HG03064 (cell line): ENCODE data around the gene ROPN1B.
"Not testable (repeated sequence)": the region's sequence is repeated elsewhere in the genome, so short reads cannot be mapped to it uniquely, and the experiment has no call there.

Source experiments
- ATAC-seq: cut with Tn5 transposase; IDR thresholded peaks from one replicate; pipeline ENCODE4 v1.9.1; 2021; ENCODE audit warnings: low read depth; ENCODE audit not compliant: unreplicated experiment

The ROPN1B gene

DNA sequence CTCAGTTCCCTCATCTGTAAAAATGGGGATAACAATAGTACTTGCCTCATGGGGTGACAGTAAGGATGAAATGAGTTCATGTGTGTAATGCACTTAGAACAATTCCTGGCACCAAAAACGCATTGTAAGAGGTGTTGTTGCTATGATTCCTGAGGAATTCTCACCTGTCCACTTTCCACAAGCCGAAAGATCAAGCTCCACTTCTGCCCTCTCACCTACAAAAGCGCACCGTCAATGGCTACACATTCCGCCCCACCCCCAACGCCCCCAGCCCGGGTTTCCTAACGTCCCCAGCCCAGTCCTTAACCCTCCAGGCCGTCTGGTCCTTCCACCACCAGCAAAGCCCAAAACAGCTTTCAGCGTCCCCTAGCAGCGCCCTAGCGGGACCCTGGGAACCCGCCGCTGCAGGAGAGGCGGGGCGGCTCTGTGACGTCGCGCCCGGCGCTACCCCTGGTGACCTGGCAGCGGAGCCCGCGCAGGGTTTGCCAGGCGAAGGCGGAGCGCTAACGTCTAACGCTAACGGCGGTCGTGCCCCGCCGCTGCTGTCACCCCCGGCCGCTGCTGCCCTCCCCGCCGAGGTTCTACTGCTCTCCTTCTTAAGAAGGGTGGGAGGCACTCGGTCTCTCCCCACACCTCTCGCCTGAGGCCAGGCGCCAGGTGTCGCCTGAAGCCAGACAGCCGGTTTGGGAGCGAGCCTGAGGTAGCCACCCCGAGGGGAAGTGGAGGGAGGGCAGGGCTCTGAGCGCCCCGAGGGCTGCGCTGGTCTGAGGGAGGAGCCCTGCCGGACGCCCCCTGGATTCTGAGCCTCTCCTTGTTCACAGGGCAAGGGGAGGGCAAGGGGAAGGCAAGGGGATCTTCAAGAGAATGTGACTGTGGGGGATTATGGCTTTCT lies at the start of gene ROPN1B:
TSS of gene ROPN1B (plus strand) at position 478 of the 892 bp plus-strand sequence. CDS start 2,877 bp downstream, outside the sequence.
- ATAC-seq, result not testable (repeated sequence)

GRCh38 chr3:125920191-125920590 lies 48.8 kb upstream of the ROPN1B start:
- not testable (repeated sequence) for ATAC-seq

DNA sequence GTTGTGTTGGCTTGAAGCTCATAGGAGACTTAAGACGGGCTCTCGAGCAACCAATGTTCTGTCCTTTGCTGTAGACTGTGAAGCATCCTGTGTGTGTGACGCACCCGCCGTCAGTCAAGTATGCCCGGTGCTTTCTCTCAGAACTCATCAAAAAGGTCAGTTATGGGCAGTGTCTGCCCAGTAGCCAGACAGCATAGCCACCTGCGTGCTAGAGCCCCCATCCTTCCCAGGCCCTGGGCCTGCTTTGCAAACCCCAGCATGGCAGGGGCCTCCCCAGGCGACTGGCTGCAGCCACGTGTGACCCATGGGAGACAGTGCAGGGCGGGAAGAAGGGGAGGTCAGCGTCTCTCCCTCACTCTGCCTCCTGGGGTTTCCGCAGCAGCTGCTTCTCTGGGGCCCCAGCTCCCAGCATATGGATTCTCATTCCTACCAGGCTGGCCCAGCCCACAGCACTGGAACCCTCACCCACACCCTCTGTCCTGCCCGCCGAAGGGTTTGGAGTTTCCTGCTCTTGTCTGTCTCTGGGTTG lies 48.2 kb upstream of the ROPN1B start:
- ATAC-seq, result not testable (repeated sequence)

- ATAC-seq, result not testable (repeated sequence)
Measured at GRCh38 chr3:125921712-125922111, 47.3 kb upstream of the ROPN1B start.

DNA sequence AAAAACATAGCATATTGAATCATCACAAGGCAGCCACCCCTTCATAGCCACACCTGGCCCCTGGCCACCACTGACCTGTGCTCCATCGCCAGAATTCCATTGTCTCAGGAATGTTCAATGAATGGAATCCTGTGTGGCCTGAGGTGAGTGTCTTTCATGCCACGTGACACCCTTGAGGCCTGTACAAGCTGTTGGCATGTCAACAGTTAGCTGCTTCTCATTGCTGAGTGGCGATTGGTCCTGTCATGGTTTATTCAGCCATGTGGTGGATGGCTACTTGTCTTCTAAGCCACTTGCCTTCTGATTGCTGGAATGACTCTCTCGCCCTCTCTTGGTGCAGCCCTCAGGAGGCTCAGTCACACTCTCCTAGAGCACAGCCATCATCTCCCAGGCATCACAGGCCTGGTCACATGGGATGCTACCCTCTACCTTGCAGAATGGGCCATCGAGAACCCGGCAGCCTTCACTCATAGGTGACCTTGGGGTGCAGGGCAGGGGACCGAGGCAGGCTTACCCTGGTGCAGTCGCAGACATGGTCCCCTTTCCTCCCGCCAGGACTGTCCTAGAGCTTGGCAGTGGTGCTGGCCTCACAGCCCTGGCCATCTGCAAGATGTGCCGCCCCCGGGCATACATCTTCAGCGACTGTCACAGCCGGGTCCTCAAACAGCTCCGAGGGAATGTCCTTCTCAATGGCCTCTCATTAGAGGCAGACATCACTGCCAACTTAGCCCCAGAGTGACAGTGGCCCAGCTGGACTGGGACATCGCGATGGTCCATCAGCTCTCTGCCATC lies 45.5 kb upstream of the ROPN1B start:
- ATAC-seq, result not testable (repeated sequence)

DNA sequence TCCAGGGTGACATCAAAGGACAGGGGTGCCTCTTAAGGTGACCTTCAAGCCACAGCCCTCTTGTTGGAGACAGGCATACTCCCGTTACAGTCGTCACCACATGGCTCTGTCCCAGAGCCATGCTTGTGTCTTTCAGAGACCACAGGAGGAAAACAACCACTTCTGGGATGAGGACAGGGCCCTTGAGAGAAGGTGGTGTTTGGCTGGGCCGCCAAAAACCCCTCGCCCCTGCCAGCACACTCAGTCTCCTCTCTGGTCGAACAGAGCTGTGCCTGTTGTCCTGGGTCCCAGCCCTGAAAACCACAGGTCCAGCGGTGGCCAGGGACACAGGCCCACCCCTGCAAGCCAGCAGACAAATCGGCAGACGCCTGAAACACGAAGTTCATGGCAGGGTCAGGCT lies 44.7 kb upstream of the ROPN1B start:
- not testable (repeated sequence) for ATAC-seq

DNA sequence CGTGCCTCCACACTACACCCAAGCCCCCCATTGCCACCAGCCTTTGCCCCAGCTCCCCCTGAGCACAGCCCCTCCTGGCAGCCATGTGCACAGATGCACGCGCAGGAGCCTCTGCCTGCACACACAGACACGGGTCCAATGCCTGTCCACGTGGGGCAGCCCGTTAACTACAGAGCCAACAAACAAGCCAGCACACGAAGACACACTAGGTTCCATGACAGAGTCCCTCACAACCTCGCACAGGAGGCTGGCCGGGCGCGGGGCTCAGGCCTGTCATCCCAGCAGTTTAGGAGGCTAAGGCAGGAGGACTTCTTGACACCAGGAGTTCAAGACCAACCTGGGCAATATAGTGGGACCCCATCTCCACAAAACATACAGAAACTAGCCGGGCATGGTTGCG lies 43.3 kb upstream of the ROPN1B start:
- not testable (repeated sequence) for ATAC-seq

GRCh38 chr3:125928771-125929545 lies 40.0 kb upstream of the ROPN1B start:
- not testable (repeated sequence) for ATAC-seq

DNA sequence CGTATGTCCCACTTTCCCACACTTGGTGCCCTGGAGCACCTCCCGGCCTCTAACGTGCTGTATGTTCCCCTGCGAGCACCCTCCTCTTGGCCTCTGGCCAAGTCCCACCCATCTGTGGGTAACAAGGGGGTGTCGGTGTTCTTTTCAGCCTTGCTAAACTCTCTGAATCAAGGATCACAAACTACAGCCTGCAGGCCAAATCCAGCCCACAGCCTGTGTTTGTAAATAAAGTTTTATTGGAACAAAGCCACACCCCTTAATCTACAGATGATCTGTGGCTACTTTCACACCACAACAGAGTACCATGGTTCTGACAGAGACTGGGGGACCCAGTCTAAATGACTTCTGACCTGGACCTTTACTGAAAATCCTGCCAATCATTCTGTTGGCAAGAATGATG lies 39.2 kb upstream of the ROPN1B start:
- ATAC-seq, result not testable (repeated sequence)

DNA sequence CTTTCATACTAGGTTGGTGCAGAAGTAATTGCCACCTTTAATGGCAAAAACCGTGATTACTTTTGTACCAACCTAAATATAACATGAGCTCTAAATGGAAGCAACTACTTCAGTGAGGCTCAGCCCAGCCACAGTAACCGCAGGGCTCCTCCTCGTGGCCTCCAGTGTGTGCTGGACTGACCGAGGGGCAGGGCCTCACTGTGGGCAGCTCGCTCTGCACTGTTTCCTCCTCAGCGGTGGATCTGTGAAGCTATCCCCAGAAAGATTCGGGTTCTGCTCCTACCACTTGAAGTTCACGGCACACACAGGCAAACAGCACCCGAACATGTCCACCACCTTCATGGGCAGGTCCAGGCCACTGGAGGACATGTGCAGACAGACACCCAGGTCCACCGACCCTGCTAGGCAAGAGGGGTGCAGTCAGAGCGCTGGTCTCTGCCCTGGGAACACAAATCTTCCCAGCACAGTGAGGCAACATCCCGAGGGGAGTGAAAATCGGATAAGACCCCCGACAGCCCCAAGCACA lies 37.6 kb upstream of the ROPN1B start:
- not testable (repeated sequence) for ATAC-seq

- ATAC-seq, result not testable (repeated sequence)
Measured at GRCh38 chr3:125933397-125934173, 35.4 kb upstream of the ROPN1B start.

DNA sequence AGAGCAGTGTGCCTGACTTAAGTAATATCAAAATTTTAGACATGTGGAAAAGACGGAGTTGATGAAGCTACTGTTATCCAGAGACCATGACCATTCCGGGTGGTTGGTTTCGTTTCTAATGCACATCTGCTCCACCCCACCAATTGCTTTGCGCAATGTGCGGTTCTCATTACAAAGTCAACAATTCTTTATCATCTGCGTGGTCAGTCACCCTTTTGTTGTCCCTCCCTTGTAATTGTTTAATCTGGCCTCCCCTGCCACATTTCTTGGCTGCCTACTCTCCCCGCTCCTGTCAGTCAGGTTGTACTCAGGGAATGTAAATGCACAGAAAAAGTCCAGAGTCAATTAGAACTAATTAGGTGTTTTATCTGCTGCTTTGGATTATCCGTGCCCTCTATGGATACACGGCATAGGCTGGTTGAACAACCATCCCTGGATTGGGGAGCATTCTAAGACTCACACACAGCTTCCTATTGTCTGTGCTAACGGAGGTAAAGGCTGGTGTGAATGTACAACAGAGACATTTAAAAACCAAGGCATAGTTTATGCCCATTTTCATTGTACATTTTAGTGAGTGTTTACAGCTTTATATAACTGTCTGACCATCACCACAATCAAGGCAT lies 33.6 kb upstream of the ROPN1B start:
- not testable (repeated sequence) for ATAC-seq

DNA sequence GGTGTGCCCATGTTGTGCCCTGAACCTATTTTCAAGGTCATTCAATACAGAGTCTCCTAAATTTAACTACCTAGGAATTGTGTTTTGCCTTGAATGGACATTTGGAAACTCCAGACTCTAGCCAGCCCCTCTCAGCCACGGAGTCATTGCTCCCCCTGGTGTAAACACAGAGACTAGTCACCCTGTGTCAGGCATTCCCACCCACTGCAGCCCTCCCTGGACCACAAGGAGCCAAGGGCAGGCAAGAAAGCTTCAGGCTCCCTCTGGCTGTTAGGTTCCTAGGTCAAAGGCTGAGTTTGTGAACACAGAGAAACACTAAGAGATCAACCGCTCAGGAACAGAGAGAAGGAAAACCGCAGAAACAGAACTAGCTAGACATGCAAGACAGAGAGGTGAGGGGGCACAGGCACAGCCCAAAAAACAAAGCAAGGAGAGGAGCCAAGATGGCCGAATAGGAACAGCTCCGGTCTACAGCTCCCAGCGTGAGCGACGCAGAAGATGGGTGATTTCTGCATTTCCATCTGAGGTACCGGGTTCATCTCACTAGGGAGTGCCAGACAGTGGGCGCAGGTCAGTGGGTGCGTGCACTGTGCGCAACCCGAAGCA lies 32.7 kb upstream of the ROPN1B start:
- not testable (repeated sequence) for ATAC-seq

GRCh38 chr3:125936891-125937290 lies 32.1 kb upstream of the ROPN1B start:
- not testable (repeated sequence) for ATAC-seq

DNA sequence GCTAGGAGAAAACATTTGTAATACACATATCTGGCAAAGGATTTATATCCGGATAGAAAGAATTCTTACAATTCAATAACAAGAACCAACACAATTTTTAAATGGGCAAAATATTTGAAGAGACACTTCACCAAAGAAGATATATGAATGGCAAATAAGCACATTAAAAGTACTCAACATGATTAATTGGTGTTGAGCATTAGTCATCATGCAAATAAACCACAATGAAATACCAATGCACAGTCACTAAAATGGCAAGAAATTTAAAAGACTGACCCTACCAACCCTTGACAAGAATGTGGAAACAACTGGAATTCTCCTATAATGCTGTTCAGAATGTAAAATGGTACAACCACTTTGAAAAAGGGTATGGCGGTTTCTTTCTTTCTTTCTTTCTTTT lies 21.2 kb upstream of the ROPN1B start:
- ATAC-seq, result not testable (repeated sequence)

DNA sequence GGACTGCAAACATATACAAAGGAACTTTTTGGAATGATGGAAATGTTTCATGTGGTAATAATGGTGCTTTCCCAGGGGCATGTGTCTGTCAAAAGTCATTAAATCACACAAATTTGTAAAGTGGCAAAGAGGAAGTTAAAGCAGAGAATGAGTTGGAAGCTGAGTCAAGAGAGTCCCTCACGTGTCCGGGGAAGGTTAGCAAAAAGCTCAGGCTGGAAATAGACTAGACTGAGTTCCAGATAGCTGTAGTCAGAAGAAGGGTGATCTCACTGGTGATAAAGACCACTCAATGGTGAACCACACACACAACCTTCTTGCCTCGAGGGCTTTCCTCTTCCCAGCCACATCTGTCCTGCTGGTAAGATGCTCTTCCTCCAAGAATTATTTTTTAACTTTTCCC lies 20.1 kb upstream of the ROPN1B start:
- ATAC-seq, result not testable (repeated sequence)

GRCh38 chr3:125951176-125951575 lies 17.8 kb upstream of the ROPN1B start:
- not testable (repeated sequence) for ATAC-seq

DNA sequence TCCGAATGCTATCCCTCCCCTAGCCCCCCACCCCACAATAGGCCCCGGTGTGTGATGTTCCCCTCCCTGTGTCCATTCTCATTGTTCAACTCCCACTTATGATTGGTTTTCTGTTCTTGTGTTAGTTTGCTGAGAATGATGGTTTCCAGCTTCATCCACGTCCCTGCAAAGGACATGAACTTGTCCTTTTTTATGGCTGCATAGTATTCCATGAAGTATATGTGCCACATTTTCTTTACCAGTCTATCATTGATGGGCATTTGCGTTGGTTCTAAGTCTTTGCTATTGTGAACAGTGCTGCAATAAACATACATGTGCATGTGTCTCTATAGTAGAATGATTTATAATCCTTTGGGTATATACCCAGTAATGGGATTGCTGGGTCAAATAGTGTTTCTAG lies 12.0 kb upstream of the ROPN1B start:
- ATAC-seq, result not testable (repeated sequence)
